HG03196 (cell line): ENCODE results near the gene GPC5.

Experiments used
- ATAC-seq: cut with Tn5 transposase; IDR thresholded peaks from one replicate; pipeline ENCODE4 v1.9.1; 2021; ENCODE audit not compliant: unreplicated experiment

Gene GPC5

DNA sequence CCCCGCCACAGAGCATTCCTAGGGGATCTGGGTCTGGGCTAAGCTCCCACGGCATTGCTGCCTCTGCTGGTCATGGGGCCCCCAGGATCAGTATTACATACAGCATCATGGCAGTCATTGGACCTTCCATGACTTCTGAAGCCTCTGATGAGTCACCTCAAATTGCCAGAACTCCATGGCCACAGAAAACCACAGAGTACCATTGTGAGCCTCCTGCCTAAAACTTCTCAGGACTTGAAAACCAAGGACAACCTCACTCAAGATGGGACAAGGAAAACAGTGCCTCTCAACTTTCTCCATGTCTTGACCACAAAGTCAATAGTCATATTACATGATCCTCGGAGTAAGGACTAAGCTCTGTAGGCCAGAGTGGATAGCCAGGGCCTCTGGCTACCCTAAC lies 306.0 kb downstream of the GPC5 start:
- ATAC-seq: no peak

DNA sequence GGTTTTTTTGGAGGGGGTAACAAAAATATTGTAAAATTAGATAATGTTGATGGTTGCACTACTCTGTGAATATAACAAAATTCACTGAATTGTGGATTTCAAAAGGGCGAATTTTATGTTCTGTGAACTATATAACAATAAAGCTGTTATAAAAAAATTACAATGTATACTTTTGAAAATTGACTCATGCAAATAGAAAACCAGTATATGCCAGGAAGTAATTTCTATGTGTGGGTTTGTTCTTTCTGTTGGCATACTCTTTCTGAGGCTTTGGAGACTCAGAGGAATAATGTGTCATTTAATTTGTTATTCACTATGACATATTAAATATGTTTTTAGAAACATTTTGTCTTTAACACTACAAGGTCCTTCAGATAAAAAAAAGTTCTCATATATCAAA lies 310.1 kb downstream of the GPC5 start:
- ATAC-seq: no peak

DNA sequence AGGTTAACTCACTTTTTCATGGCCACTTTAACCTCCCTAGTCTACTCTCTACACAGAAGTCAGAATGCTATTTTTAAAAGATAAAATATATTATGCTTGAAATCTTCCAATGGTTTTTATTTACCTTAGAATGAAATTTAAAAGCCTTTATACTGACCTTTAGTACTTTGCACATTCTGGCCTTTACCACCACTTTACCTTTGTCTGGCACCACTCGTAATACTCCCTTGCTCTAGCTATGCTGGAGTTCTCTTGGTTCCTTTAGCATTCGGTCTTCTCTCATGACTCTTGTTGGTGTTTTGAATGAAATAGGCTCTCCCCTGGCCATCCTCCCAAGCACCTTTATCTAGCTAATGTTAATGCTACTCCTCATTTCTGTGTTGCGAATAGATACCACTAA lies 310.8 kb downstream of the GPC5 start:
- ATAC-seq: no peak

DNA sequence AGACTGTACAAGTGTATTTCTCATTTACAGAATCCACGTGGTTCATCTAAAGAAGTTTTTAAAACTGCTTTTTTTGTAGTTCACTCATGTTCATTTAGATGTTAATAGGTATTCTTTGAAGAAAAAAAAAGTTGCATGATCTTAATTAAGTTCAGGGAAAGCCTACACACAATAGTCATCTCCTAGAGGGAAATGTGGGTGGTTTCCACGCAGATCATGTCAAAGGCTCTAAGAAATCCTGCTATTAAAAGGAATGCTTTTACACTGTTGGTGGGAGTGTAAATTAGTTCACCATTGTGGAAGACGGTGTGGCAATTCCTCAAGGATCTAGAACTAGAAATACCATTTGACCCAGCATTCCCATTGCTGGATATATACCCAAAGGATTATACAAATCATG lies 312.3 kb downstream of the GPC5 start:
- no peak for ATAC-seq

GRCh38 chr13:91714855-91715254 lies 316.4 kb downstream of the GPC5 start:
- no peak for ATAC-seq

- ATAC-seq: no peak
Measured at GRCh38 chr13:91716436-91717065, 318.1 kb downstream of the GPC5 start.

DNA sequence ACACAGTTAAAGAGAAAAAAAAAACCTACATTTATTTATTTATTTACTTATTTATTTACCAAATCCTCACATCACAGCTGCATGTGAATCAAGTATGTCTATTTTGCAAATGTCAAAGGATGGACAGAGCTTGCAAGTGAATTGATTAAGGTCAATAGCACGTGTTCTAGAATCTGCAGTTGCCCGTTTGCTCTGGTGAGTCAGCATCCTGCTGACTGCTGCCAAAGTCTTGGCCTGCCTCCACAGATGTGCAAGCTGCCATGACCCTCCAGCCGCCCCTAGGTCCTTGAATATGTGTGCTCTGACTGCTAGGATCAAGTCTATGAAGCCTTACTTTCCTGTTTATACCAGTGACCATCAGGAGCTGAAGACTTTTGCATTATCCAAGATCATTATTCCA lies 320.6 kb downstream of the GPC5 start:
- no peak for ATAC-seq

- ATAC-seq: no peak
Measured at GRCh38 chr13:91721413-91721812, 323.0 kb downstream of the GPC5 start.

DNA sequence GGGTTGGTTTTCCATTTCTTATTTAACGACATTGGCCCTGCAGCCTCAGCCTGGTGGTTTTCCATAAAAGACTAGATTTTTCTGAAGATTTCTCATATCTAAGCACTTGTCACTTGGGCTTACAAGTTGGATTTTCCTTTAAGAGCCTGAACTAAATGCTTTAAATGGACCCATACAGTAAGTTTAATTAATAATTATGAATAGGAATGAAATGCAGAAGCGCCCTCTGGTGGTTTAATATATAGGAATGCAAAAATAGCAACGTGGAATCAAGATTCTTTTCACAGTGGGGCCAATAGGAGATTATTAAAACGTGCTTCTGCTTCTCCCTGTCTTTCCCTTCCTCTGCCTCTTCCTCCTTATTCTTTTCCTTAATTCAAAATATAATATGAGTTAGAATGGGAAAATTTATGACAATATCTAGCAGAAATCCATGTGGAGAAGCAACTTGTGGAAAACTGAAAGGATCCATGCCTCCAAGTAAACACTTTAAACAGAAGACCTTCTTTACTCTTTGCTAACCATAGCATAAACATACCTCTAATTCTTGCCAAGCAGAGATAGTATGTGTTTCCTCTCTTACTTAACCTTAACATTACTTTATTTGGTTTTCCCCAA lies 324.0 kb downstream of the GPC5 start:
- ATAC-seq: no peak

DNA sequence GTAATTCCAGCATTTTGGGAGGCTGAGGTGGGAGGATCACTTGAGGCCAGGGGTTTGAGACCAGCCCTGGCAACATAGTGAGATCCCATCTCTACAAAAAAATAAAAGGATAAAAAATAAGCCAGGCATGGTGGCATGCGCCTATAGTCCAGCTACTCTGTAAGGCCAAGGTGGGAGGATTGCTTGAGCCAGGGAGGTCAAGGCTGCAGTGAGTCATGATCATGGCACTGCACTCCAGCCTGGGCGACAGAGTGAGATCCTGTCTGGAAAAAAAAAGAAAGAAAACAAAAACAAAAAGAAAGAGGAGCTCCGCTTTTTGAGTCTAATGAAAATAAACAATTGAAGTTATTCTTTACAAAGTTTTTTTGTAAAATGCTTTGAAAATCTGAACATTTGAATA lies 326.2 kb downstream of the GPC5 start:
- ATAC-seq: no peak

- ATAC-seq: no peak
Measured at GRCh38 chr13:91725646-91726045, 327.2 kb downstream of the GPC5 start.

- ATAC-seq: no peak
Measured at GRCh38 chr13:91726671-91727070, 328.2 kb downstream of the GPC5 start.

- no peak for ATAC-seq
Measured at GRCh38 chr13:91729859-91730258, 331.4 kb downstream of the GPC5 start.

GRCh38 chr13:91739751-91740150 lies 341.3 kb downstream of the GPC5 start:
- ATAC-seq: no peak

DNA sequence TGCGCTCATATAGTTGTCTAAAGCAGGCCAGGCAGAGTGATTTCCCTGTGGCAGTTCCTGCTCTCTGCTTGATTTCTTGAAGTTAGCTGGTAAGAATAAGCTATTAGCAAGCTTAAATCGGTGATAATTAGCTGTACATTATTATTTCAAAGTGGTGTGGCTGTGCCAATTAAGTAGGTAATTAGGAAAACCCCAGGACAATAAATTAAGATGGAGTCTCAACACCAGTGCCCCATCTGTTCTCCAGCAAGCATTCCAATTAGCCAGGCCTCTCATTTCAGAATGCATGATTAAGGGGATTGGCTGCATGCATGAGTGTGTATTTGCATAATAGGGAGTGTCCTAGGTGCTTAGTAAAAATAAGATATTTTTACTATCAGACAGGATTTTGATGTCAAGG lies 342.3 kb downstream of the GPC5 start:
- no peak for ATAC-seq

- no peak for ATAC-seq
Measured at GRCh38 chr13:91741925-91742324, 343.5 kb downstream of the GPC5 start.

GRCh38 chr13:91744284-91744683 lies 345.9 kb downstream of the GPC5 start:
- no peak for ATAC-seq

GRCh38 chr13:91745967-91746366 lies 347.5 kb downstream of the GPC5 start:
- no peak for ATAC-seq

- no peak for ATAC-seq
Measured at GRCh38 chr13:91747186-91747585, 348.8 kb downstream of the GPC5 start.

- no peak for ATAC-seq
Measured at GRCh38 chr13:91748416-91749089, 350.1 kb downstream of the GPC5 start.

GRCh38 chr13:91758724-91759123 lies 360.3 kb downstream of the GPC5 start:
- ATAC-seq: no peak

DNA sequence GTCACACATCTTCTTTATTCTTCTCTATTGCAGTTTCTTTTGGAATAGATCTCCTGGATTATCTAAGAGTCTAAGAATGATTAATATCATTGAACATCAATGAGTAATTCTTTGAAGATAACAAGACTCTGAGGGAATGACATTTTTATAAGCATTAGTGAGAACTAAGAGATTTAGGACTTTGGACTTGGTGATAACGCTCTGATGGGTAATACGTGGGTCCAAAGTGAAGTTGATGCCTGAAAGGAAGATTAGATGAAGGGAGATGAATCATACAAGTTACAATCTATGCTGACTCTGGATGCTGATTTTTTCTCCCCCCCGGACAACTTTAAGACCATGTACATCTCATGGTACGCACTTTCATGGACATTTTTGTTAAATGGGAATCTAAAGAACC lies 364.5 kb downstream of the GPC5 start:
- ATAC-seq: no peak

DNA sequence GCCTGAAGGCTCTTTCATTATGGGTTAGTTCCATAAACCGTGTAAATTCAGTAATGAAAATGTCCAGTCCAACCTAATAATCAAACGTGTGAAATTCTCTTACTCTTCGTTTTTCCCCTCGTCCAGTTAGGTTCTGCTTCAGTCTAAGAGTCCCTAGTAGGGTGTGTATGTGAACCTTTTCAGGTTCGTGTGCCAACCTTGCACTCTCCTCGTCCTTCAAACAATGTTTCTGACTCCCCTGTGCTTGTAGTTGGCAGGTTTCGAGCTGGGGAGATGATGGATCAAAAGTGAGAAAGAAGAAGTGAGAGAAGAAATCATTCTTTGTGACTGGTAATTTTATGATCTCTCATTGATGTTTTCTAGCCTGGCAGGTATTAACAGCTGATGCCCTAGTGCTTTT lies 366.1 kb downstream of the GPC5 start:
- ATAC-seq: no peak
